ENCODE results near the gene ARMC3.

GRCh38 chr10:23001901-23002516 lies 74.2 kb downstream of the ARMC3 start:
- TF ChIP-seq POLR2A (IDR thresholded peaks at IDR 0.05) (no peak), EP300 (IDR thresholded peaks at IDR 0.05) (no peak)
